Activated CD4-positive, alpha-beta memory T cell treated with anti-CD3 and anti-CD28 coated beads, Interleukin-2, amount 10 ng/mL, durations not matched to agents 7 days and 5 days (primary cell): ENCODE data around the gene ELMO1. TPM values are rescaled to one million over a fixed set of nuclear protein-coding genes. Genes with fewer than 3 reads are reported as not detected.
A peak's percentile ranks its signal among the peaks of the same experiment; 100 is the strongest.

ENCODE experiments used
- CTCF ChIA-PET: fragments of 350-600 bp; sonication (Branson Sonifier 250); formaldehyde crosslinking; loops from one replicate; lab custom pipeline; 2021; ENCODE audit warnings: antibody characterized with exemption, inconsistent platforms; lab: Charles Lee
- POLR2A ChIA-PET: fragments of 350-600 bp; sonication (Branson Sonifier 250); formaldehyde crosslinking; loops from one replicate; lab custom pipeline; 2021; ENCODE audit warnings: antibody characterized with exemption; lab: Charles Lee
- DNase-seq: peaks from one replicate; pipeline ENCODE4 v3.0.0-alpha.2; 2020
- H3K27ac Mint-ChIP-seq: one replicate; pipeline ENCODE4 v1.8.0; 2021; ENCODE audit warnings: mild to moderate bottlenecking, mixed read lengths
- H3K27me3 Mint-ChIP-seq: one replicate; pipeline ENCODE4 v1.8.0; 2021; ENCODE audit warnings: mixed read lengths
- H3K36me3 Mint-ChIP-seq: one replicate; pipeline ENCODE4 v1.8.0; 2021; ENCODE audit warnings: low read depth, mixed read lengths
- H3K4me1 Mint-ChIP-seq: one replicate; pipeline ENCODE4 v1.8.0; 2021; ENCODE audit warnings: mixed read lengths
- H3K4me3 Mint-ChIP-seq: one replicate; pipeline ENCODE4 v1.8.0; 2021; ENCODE audit warnings: mild to moderate bottlenecking, mixed read lengths
- H3K9me3 Mint-ChIP-seq: one replicate; pipeline ENCODE4 v1.8.0; 2021; ENCODE audit warnings: mixed read lengths
- total RNA-seq, 2 experiments: library from RNA; stranded (reverse); gene quantifications; one replicate each; pipeline ENCODE4 v1.2.3, GENCODE V29; 2021

Gene ELMO1
- total RNA-seq, 2 experiments from 2014 or later: 100 to 102 TPM

DNA sequence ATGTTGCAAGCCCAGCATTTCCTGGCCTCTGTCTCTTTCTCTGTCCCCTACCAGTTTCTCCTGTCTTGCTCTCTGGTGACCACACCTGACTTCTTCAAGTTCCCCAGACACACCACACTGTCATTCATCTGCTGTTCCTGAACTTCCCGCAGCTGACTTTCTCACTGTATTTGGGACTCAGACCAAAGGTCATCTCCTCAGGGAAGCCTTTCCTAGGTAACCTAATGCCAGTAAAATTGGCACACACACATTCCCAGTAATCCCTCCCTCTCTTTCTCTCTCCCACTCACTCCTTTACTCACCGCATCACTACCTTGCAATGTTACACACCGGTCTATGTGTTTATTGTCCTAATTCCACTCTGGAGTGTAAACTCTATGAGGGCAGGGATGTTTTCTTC lies 81.7 kb downstream of the ELMO1 start:
- H3K4me1 Mint-ChIP-seq: peaks cover 49% of the 10 kb centered on the region
- no peak overlapping the region for H3K4me3 Mint-ChIP-seq
- peaks cover 5% of the 10 kb centered on the region for H3K27me3 Mint-ChIP-seq
- peaks cover 30% of the 10 kb centered on the region for H3K36me3 Mint-ChIP-seq
- CTCF ChIA-PET: no interaction called here
- no peak for DNase-seq
- no peak overlapping the region for H3K27ac Mint-ChIP-seq
- POLR2A ChIA-PET: no interaction called here
- no peaks in the 10 kb centered on the region for H3K9me3 Mint-ChIP-seq

DNA sequence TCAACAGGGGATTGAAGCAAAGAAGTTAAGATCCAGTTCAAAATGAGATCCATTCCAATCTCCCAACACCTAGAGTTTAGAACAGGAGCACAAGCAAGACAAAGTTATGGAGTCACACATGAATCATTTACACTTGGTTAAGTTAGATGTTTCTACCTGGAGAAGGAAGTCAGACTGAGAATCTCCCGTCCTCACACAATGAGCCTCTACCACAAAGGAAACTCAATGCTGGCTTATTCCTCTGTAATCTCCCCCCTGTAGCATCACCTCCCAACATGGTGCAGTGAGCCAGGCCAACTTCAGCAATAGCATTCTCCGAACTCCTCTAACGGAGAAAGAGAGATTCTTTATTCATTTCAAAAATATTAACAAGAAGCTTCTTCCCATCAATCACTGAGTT lies 82.2 kb downstream of the ELMO1 start:
- CTCF ChIA-PET: no interaction called here
- Mint-ChIP-seq H3K4me1 (peaks cover 48% of the 10 kb centered on the region), H3K27ac (no peak overlapping the region), H3K4me3 (no peak overlapping the region), H3K9me3 (no peaks in the 10 kb centered on the region), H3K27me3 (peaks cover 5% of the 10 kb centered on the region), H3K36me3 (peaks cover 26% of the 10 kb centered on the region)
- DNase-seq: no peak
- POLR2A ChIA-PET: no interaction called here

GRCh38 chr7:37365405-37365804 lies 83.3 kb downstream of the ELMO1 start:
- H3K9me3 Mint-ChIP-seq: no peaks in the 10 kb centered on the region
- H3K4me1 Mint-ChIP-seq: peaks cover 52% of the 10 kb centered on the region
- peaks cover 5% of the 10 kb centered on the region for H3K27me3 Mint-ChIP-seq
- CTCF ChIA-PET: interaction anchor here (0.8 to 1.5 kb wide), 3 partner anchors 11 to 83 kb away, joined by 4 to 6 read pairs (median 4); partner anchors contain the start of gene ELMO1
- POLR2A ChIA-PET: interaction anchor here (0.8 to 1.7 kb wide), 6 partner anchors 9 to 82 kb away, joined by 3 to 15 read pairs (median 3); no protein-coding TSS in a partner anchor
- no peak overlapping the region for H3K27ac Mint-ChIP-seq
- peaks cover 22% of the 10 kb centered on the region for H3K36me3 Mint-ChIP-seq
- no peak overlapping the region for H3K4me3 Mint-ChIP-seq
- no peak for DNase-seq

GRCh38 chr7:37364856-37365255 lies 83.8 kb downstream of the ELMO1 start:
- Mint-ChIP-seq H3K4me1 (peaks cover 57% of the 10 kb centered on the region), H3K36me3 (peaks cover 19% of the 10 kb centered on the region), H3K27ac (no peak overlapping the region), H3K4me3 (no peak overlapping the region), H3K27me3 (peaks cover 4% of the 10 kb centered on the region), H3K9me3 (no peaks in the 10 kb centered on the region)
- DNase-seq: no peak
- ChIA-PET POLR2A (interaction anchor here (0.8 to 1.7 kb wide), 6 partner anchors 9 to 83 kb away, joined by 3 to 15 read pairs (median 3); no protein-coding TSS in a partner anchor), CTCF (interaction anchor here (0.5 to 1.5 kb wide), 4 partner anchors 11 to 84 kb away, joined by 3 to 6 read pairs (median 4); partner anchors contain the start of gene ELMO1)

DNA sequence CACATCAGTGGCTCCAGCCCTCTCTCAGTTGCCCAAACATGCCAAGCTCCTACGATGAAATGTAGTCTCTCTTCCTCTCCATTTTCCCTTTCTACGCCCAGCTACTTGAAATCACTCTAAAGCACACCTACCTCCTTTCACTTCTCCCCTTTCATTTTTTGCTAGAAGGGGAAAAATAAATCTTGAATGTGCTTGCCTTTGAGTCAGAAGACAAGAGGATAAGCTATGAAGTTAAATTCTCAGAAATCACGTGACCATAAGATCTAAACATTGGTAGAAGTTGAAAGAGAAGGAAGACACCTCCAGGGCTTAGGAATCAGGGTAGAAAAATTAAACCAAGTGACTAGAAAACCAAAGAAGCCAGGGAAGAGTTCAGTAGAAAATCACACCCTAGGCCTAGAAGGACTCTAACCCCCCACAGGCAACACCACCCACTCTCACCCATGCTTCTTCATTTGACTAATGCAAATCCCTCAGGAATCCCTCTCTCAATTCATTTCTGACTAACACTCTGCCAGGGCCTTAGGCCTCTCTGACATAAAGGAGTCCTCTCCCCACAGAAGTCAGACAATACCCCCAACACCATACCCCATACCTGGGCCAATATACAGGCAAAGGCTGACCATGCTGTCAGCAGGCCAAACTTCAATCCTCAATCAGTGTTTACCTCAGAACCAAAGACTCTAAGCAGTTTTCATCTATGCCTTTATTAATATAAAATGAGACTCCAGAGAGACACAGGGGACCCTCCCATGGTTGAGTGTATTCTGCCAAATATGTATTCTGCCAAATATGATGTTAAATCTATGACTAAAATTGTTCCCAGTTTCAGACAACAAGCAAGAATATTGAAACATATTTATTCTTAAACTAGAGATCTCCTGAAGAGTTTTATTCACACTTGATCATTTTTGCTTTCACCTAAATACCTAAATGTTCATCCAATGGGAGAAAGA lies 84.8 kb downstream of the ELMO1 start:
- peak overlapping the region; percentile 4 for H3K4me3 Mint-ChIP-seq
- H3K9me3 Mint-ChIP-seq: no peaks in the 10 kb centered on the region
- ChIA-PET CTCF (interaction anchor here (1.2 to 2.7 kb wide), 4 partner anchors 10 to 85 kb away, joined by 4 to 10 read pairs (median 5); partner anchors contain the start of gene ELMO1), POLR2A (interaction anchor here (0.9 to 1.7 kb wide), 5 partner anchors 9 to 85 kb away, joined by 3 to 15 read pairs (median 4); partner anchors contain the start of gene ELMO1)
- H3K36me3 Mint-ChIP-seq: peaks cover 19% of the 10 kb centered on the region
- H3K27ac Mint-ChIP-seq: peak overlapping the region; percentile 65
- peaks cover 2% of the 10 kb centered on the region for H3K27me3 Mint-ChIP-seq
- DNase-seq: no peak
- peaks cover 64% of the 10 kb centered on the region for H3K4me1 Mint-ChIP-seq

GRCh38 chr7:37362802-37363201 lies 85.9 kb downstream of the ELMO1 start:
- H3K9me3 Mint-ChIP-seq: no peaks in the 10 kb centered on the region
- peak overlapping the region; percentile 65 for H3K27ac Mint-ChIP-seq
- ChIA-PET POLR2A (interaction anchor here (0.9 to 1.3 kb wide), 3 partner anchors 13 to 86 kb away, joined by 3 to 5 read pairs (median 4); partner anchors contain the start of gene ELMO1), CTCF (interaction anchor here (1.2 to 2.7 kb wide), 3 partner anchors 9 to 87 kb away, joined by 4 to 10 read pairs (median 6); partner anchors contain the start of gene ELMO1)
- peaks cover 22% of the 10 kb centered on the region for H3K36me3 Mint-ChIP-seq
- no peaks in the 10 kb centered on the region for H3K27me3 Mint-ChIP-seq
- H3K4me1 Mint-ChIP-seq: peaks cover 73% of the 10 kb centered on the region
- H3K4me3 Mint-ChIP-seq: peak overlapping the region; percentile 4
- no peak for DNase-seq

GRCh38 chr7:37360484-37360883 lies 88.2 kb downstream of the ELMO1 start:
- Mint-ChIP-seq H3K27ac (no peak overlapping the region), H3K4me1 (peaks cover 73% of the 10 kb centered on the region), H3K27me3 (no peaks in the 10 kb centered on the region), H3K36me3 (peaks cover 16% of the 10 kb centered on the region), H3K4me3 (peak overlapping the region; percentile 31), H3K9me3 (no peaks in the 10 kb centered on the region)
- DNase-seq: no peak
- ChIA-PET CTCF (interaction anchor here (0.8 to 1.1 kb wide), 5 partner anchors 86 to 162 kb away, joined by 3 to 6 read pairs (median 3); partner anchors contain the start of gene ELMO1), POLR2A (interaction anchor here (0.9 to 1.7 kb wide), 5 partner anchors 14 to 89 kb away, joined by 3 to 7 read pairs (median 3); partner anchors contain the start of gene ELMO1)

GRCh38 chr7:37359662-37360444 lies 88.8 kb downstream of the ELMO1 start:
- no peaks in the 10 kb centered on the region for H3K9me3 Mint-ChIP-seq
- CTCF ChIA-PET: interaction anchor here (0.8 to 1.1 kb wide), 6 partner anchors 17 to 161 kb away, joined by 3 to 6 read pairs (median 3); partner anchors contain the start of gene ELMO1
- no peak for DNase-seq
- no peaks in the 10 kb centered on the region for H3K27me3 Mint-ChIP-seq
- POLR2A ChIA-PET: interaction anchor here (0.9 to 1.7 kb wide), 5 partner anchors 15 to 90 kb away, joined by 3 to 7 read pairs (median 3); partner anchors contain the start of gene ELMO1
- H3K4me1 Mint-ChIP-seq: peaks cover 73% of the 10 kb centered on the region
- H3K4me3 Mint-ChIP-seq: peak overlapping the region; percentile 31
- H3K36me3 Mint-ChIP-seq: peaks cover 16% of the 10 kb centered on the region
- H3K27ac Mint-ChIP-seq: peak overlapping the region; percentile 56

- no peak overlapping the region for H3K4me3 Mint-ChIP-seq
These were observed 89.5 kb downstream of the ELMO1 start for GRCh38 chr7:37359180-37359579.

DNA sequence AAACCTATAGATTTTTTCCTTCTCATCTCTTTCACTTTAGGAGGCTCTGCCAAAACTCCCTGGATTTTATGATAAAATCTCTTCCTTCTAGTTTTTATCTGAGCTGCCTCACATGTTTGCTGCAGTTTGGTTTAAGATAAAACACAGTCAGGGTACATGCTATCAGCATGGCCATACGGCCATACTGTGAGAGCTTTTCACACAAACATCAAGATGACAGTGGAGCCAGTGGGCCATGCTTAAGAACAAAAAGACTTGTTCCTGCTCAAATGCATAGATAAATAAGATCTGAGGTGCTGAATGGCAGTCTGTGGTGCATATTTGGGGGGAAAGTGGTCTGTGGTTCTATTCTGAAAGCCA lies 91.0 kb downstream of the ELMO1 start:
- ChIA-PET CTCF (no interaction called here), POLR2A (no interaction called here)
- no peak for DNase-seq
- Mint-ChIP-seq H3K27me3 (no peaks in the 10 kb centered on the region), H3K9me3 (peaks cover 4% of the 10 kb centered on the region), H3K36me3 (peaks cover 16% of the 10 kb centered on the region), H3K4me1 (peaks cover 73% of the 10 kb centered on the region), H3K27ac (no peak overlapping the region), H3K4me3 (no peak overlapping the region)

More at GRCh38 chr7:37359180-37359579, 89.5 kb downstream of the ELMO1 start:
- H3K27me3 Mint-ChIP-seq: no peaks in the 10 kb centered on the region
- H3K36me3 Mint-ChIP-seq: peaks cover 20% of the 10 kb centered on the region
- H3K27ac Mint-ChIP-seq: no peak overlapping the region
- DNase-seq: no peak
- ChIA-PET CTCF (interaction anchor here (1.1 kb wide), 1 partner anchor 136 kb away, joined by 3 read pairs; no protein-coding TSS in a partner anchor), POLR2A (no interaction called here)
- peaks cover 73% of the 10 kb centered on the region for H3K4me1 Mint-ChIP-seq
- H3K9me3 Mint-ChIP-seq: no peaks in the 10 kb centered on the region

- H3K36me3 Mint-ChIP-seq: peaks cover 13% of the 10 kb centered on the region
- no peak overlapping the region for H3K27ac Mint-ChIP-seq
- CTCF ChIA-PET: no interaction called here
- no peak for DNase-seq
- H3K9me3 Mint-ChIP-seq: peaks cover 4% of the 10 kb centered on the region
- H3K4me1 Mint-ChIP-seq: peaks cover 75% of the 10 kb centered on the region
- POLR2A ChIA-PET: no interaction called here
- no peak overlapping the region for H3K4me3 Mint-ChIP-seq
- no peaks in the 10 kb centered on the region for H3K27me3 Mint-ChIP-seq
These were observed 91.6 kb downstream of the ELMO1 start for GRCh38 chr7:37356911-37357636.
